ENCODE results near the gene CAMTA1. TPM values are rescaled to one million over a fixed set of nuclear protein-coding genes. Genes with fewer than 3 reads are reported as not detected.

The CAMTA1 gene
- total RNA-seq, 1 experiment from 2014 or later = 69.5 TPM

GRCh38 chr1:7524341-7525337, 739.4 kb downstream of the CAMTA1 start (continued):
- TF ChIP-seq ZBTB33 (IDR thresholded peaks at IDR 0.05; ENCODE audit: extremely low read depth, insufficient replicate concordance, low read length) (no peak), YY1 (IDR thresholded peaks at IDR 0.05; ENCODE audit: extremely low read depth, insufficient replicate concordance, low read depth, low read length) (no peak)

- H3K36me3 ChIP-seq (ENCODE audit: control insufficient read depth in 1 of 2, insufficient read depth in 2 of 2, low read length in 2 of 2) = no peaks in the 10 kb centered on the region
- no peaks in the 10 kb centered on the region for H3K79me2 ChIP-seq (ENCODE audit: insufficient read depth, low read length)
- no peak overlapping the region for H3K4me2 ChIP-seq (ENCODE audit: low read length)
- ChIA-PET POLR2A (no interaction called here), RAD21 (ENCODE audit: low non-redundant PET in 1 of 2, low total read pairs in 2 of 2, uncharacterized antibody in 2 of 2, unreplicated experiment in 2 of 2) (no interaction called here), CTCF (no interaction called here)
- no peaks in the 10 kb centered on the region for H3K27me3 ChIP-seq (ENCODE audit: insufficient read depth, low read length)
- H2AFZ ChIP-seq (ENCODE audit: low read depth, low read length, poor library complexity, severe bottlenecking) = no peak overlapping the region
- no peaks in the 10 kb centered on the region for H3K9me3 ChIP-seq (ENCODE audit: control insufficient read depth in 1 of 2, insufficient read depth in 1 of 2, low read depth in 1 of 2, low read length in 2 of 2)
- H3K4me1 ChIP-seq (ENCODE audit: control insufficient read depth in 1 of 2, insufficient read depth in 2 of 2, low read length in 2 of 2) = peaks cover 0 to 11% of the 10 kb centered on the region in 2 experiments; a peak in 1 of 4 replicates
- BruUV-seq (replicated peaks) = no TSS peak
- no peak for DNase-seq (ENCODE audit: low read depth, low spot score)
- intact Hi-C loops (cut with micrococcal nuclease) = no loop called here
- no peak overlapping the region for H3K27ac ChIP-seq (ENCODE audit: low read depth, low read length)
- H4K20me1 ChIP-seq (ENCODE audit: insufficient read depth) = no peaks in the 10 kb centered on the region
- no peaks in the 10 kb centered on the region for H3K9me2 ChIP-seq (ENCODE audit: insufficient read depth)
- H3K9ac ChIP-seq (ENCODE audit: low read length) = no peak overlapping the region
- no peak for ATAC-seq
- no peak overlapping the region for H3K4me3 ChIP-seq (replicated peaks in 1 of 2; ENCODE audit: low read depth in 1 of 2, low read length in 2 of 2)
- TF ChIP-seq ZBTB33 (IDR thresholded peaks at IDR 0.05; ENCODE audit: extremely low read depth, insufficient replicate concordance, low read length) (no peak), TCF7L2 (IDR thresholded peaks at IDR 0.05; ENCODE audit: borderline replicate concordance, extremely low read depth, insufficient read depth, insufficient read length) (no peak), FOSL1 (IDR thresholded peaks at IDR 0.05; ENCODE audit: low read depth) (no peak), SIN3A (IDR thresholded peaks at IDR 0.05; ENCODE audit: low read depth) (no peak), RAD21 (IDR thresholded peaks at IDR 0.05; ENCODE audit: low read depth) (no peak), EZH2phosphoT487 (IDR thresholded peaks at IDR 0.05; ENCODE audit: borderline replicate concordance) (no peak), POLR2A (IDR thresholded peaks at IDR 0.05; ENCODE audit: borderline replicate concordance, extremely low read depth, insufficient read depth, insufficient read length) (no peak), ELF1 (IDR thresholded peaks at IDR 0.05; ENCODE audit: borderline replicate concordance, low read depth) (no peak), REST (IDR thresholded peaks at IDR 0.05; ENCODE audit: low read depth) (no peak), POLR2AphosphoS5 (IDR thresholded peaks at IDR 0.05; ENCODE audit: low read depth, low read length) (no peak), CBX3 (IDR thresholded peaks at IDR 0.05; ENCODE audit: low read depth) (no peak), CEBPB (IDR thresholded peaks at IDR 0.05; ENCODE audit: low read depth) (no peak), SP1 (IDR thresholded peaks at IDR 0.05; ENCODE audit: low read depth) (no peak), EGR1 (IDR thresholded peaks at IDR 0.05; ENCODE audit: low read depth) (no peak)
These were observed 740.2 kb downstream of the CAMTA1 start for GRCh38 chr1:7525338-7526063.

All from HCT116 (cell line).